Dermis microvascular lymphatic vessel endothelial cell (primary cell): Measurements from ENCODE around the gene GRAP. TPM values are rescaled to one million over a fixed set of nuclear protein-coding genes. Genes with fewer than 3 reads are reported as not detected.

Experiments used
- DNase-seq, 2 donors: peaks; one replicate each; pipeline versions ENCODE4 v3.0.0 to v3.0.0-alpha.2; 2010; ENCODE audit warnings: low read depth in 2 of 2
- total RNA-seq: library from RNA; depleted of rRNA; stranded (reverse); fragments of >200 nt; gene quantifications from 2 replicates; pipeline ENCODE4 v1.2.1, GENCODE V29; 2014

The GRAP gene
- total RNA-seq, 1 donor from 2014 or later = 152 TPM

GRCh38 chr17:18984273-18985114 lies 62.3 kb downstream of the GRAP start:
- no peak for DNase-seq

GRCh38 chr17:18981642-18982424 lies 64.9 kb downstream of the GRAP start:
- peak; percentile 23 to 49 for DNase-seq

- no peak for DNase-seq
Observed at GRCh38 chr17:18981335-18981641, 65.5 kb downstream of the GRAP start.

GRCh38 chr17:18980682-18981334 lies 65.9 kb downstream of the GRAP start:
- no peak for DNase-seq

GRCh38 chr17:18978655-18979054 lies 68.1 kb downstream of the GRAP start:
- DNase-seq = no peak

- DNase-seq = no peak
Observed at GRCh38 chr17:18978050-18978449, 68.7 kb downstream of the GRAP start.

GRCh38 chr17:18977646-18978045 lies 69.1 kb downstream of the GRAP start:
- no peak for DNase-seq

GRCh38 chr17:18977021-18977420 lies 69.7 kb downstream of the GRAP start:
- DNase-seq = no peak

- no peak for DNase-seq
Observed at GRCh38 chr17:18976201-18976600, 70.6 kb downstream of the GRAP start.

- no peak for DNase-seq
Observed at GRCh38 chr17:18975597-18975996, 71.2 kb downstream of the GRAP start.

DNA sequence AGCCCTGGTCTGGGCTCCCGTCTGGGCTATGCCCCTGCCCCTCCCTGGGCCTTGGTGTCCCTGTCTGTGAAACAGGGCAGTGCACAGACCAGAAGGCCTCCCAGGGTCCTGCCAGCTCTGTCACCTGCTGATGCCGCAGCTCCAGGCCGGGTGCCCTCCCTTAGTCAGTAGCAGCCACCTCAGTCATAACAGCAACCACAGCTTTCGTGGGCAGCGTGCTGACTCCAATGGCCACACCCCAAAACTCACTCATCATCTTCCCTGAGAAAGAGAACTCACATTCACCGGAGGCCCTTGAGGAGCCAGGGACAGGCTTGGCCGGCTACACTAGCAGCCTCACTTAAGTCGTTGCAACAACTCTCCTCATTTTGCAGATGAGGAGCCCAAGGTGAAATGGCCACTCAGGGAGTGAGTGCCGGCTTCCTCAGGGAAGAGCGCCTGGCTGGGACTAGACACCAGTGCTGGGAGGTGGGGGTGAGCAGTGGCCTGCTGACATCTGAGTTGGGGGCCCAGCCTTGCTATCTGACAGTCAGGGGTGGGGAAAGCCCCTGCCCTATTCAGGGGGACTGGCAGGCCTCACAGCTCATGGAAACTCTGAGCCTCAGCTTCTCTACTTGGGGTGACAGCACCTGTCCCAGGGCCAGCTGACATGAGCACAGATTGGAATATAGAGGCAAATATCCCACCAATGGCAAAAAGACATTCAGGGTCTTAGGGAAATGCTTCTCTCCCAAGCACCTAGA lies 72.2 kb downstream of the GRAP start:
- DNase-seq = no peak

DNA sequence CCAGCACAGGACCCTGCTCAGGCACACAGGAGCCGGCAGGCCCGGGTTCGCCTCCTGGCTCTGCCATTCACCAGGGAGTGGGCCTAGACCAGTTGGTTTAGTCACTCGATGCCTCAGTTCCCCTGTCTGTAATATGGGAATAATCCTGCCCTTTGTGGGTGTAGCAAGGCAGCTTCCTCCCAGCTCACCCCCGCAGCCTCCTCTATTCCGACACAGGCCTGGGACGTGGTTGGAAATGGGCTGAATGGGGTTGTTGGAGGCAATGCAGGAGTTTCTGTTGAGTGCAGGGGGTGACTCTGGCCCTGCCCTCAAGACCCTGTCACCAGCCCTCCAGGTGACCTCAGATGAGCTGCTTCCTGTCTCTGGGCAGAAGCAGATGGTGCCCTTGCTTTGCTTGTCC lies 75.0 kb downstream of the GRAP start:
- DNase-seq = no peak

Other genes with a start within 250 kb of the GRAP start
- gene PRPSAP2, start 188.8 kb downstream of the GRAP start, total RNA-seq = 32.4 and 35.4 TPM in 2 replicates
- gene SLC5A10, start 94.8 kb downstream of the GRAP start, total RNA-seq = not detected in 2 replicates
- 7.2 and 11.3 TPM in 2 replicates for gene FAM83G, start 42.2 kb downstream of the GRAP start, total RNA-seq
- gene GRAPL, start 80.6 kb upstream of the GRAP start, total RNA-seq = 23.5 and 56.0 TPM in 2 replicates
- gene EPN2, start 190.4 kb upstream of the GRAP start, total RNA-seq = 15.0 and 21.6 TPM in 2 replicates